NCI-H526 (cell line): ENCODE results near the gene MED12L.
A peak's percentile ranks its signal among the peaks of the same experiment; 100 is the strongest.

Experiments used
- DNase-seq, 2 experiments: peaks; one replicate each; lab custom pipeline; 2025; lab: John Stamatoyannopoulos, UW

Gene MED12L

GRCh38 chr3:151086484-151087456 lies 1.3 kb downstream of the MED12L start:
- DNase-seq: peak; percentile 88 to 95

- DNase-seq: peak in 1 of 2 experiments; percentile 35
Measured at GRCh38 chr3:151087648-151088047, 2.2 kb downstream of the MED12L start.

GRCh38 chr3:151091685-151092345 lies 6.4 kb downstream of the MED12L start:
- DNase-seq: peak; percentile 38 to 57

- DNase-seq: no peak
Measured at GRCh38 chr3:151093148-151093547, 7.7 kb downstream of the MED12L start.

GRCh38 chr3:151093905-151094304 lies 8.4 kb downstream of the MED12L start:
- peak in 1 of 2 experiments; percentile 16 for DNase-seq

- DNase-seq: no peak
Measured at GRCh38 chr3:151096716-151097115, 11.3 kb downstream of the MED12L start.

GRCh38 chr3:151100076-151100475 lies 14.6 kb downstream of the MED12L start:
- DNase-seq: no peak

- peak; percentile 48 to 57 for DNase-seq
Measured at GRCh38 chr3:151101270-151101969, 16.0 kb downstream of the MED12L start.

- DNase-seq: no peak
Measured at GRCh38 chr3:151106311-151106710, 20.8 kb downstream of the MED12L start.

- DNase-seq: no peak
Measured at GRCh38 chr3:151107177-151107576, 21.7 kb downstream of the MED12L start.

GRCh38 chr3:151107701-151108100 lies 22.2 kb downstream of the MED12L start:
- no peak for DNase-seq

GRCh38 chr3:151109286-151109800 lies 23.9 kb downstream of the MED12L start:
- no peak for DNase-seq

- DNase-seq: no peak
Measured at GRCh38 chr3:151112731-151113130, 27.3 kb downstream of the MED12L start.

- no peak for DNase-seq
Measured at GRCh38 chr3:151113343-151113742, 27.9 kb downstream of the MED12L start.

- DNase-seq: no peak
Measured at GRCh38 chr3:151117047-151117446, 31.6 kb downstream of the MED12L start.

- DNase-seq: no peak
Measured at GRCh38 chr3:151119188-151119587, 33.7 kb downstream of the MED12L start.

GRCh38 chr3:151120409-151120808 lies 34.9 kb downstream of the MED12L start:
- DNase-seq: peak in 1 of 2 experiments; percentile 10

GRCh38 chr3:151121016-151121415 lies 35.6 kb downstream of the MED12L start:
- no peak for DNase-seq

- no peak for DNase-seq
Measured at GRCh38 chr3:151123827-151124226, 38.4 kb downstream of the MED12L start.

- DNase-seq: no peak
Measured at GRCh38 chr3:151124476-151124875, 39.0 kb downstream of the MED12L start.

GRCh38 chr3:151130428-151130827 lies 45.0 kb downstream of the MED12L start:
- DNase-seq: no peak

- DNase-seq: no peak
Measured at GRCh38 chr3:151133175-151133574, 47.7 kb downstream of the MED12L start.
